GM19351 (cell line): Measurements from ENCODE around the gene CLECL1.
A peak's percentile ranks its signal among the peaks of the same experiment; 100 is the strongest.

Experiments used
- ATAC-seq: cut with Tn5 transposase; IDR thresholded peaks from one replicate; pipeline ENCODE4 v1.9.1; 2021; ENCODE audit warnings: mild to moderate bottlenecking, moderate library complexity; ENCODE audit not compliant: unreplicated experiment

Gene CLECL1

GRCh38 chr12:9732921-9733461 is at the start of gene CLECL1:
Gene CLECL1, minus strand, starts transcription at chr12:9733097.
- peak; percentile 46 for ATAC-seq

GRCh38 chr12:9781360-9781759 is 48.5 kb upstream of the CLECL1 start:
- ATAC-seq: no peak

GRCh38 chr12:9779209-9779608 is 46.3 kb upstream of the CLECL1 start:
- ATAC-seq: no peak

- no peak for ATAC-seq
Observed at GRCh38 chr12:9776781-9777180, 43.9 kb upstream of the CLECL1 start.

GRCh38 chr12:9773216-9773877 is 40.5 kb upstream of the CLECL1 start:
- no peak for ATAC-seq

GRCh38 chr12:9763025-9763424 is 30.1 kb upstream of the CLECL1 start:
- ATAC-seq: no peak

GRCh38 chr12:9762369-9762768 is 29.5 kb upstream of the CLECL1 start:
- no peak for ATAC-seq

GRCh38 chr12:9761419-9761781 is 28.5 kb upstream of the CLECL1 start:
- no peak for ATAC-seq

GRCh38 chr12:9760699-9761418 is 28.0 kb upstream of the CLECL1 start, which contains the start of gene CD69:
Gene CD69, minus strand, starts transcription at chr12:9760901. Its CDS starts 81 bp downstream, at chr12:9760820.
- ATAC-seq: peak; percentile 42

GRCh38 chr12:9760120-9760519 is 27.2 kb upstream of the CLECL1 start:
- no peak for ATAC-seq

GRCh38 chr12:9759694-9760093 is 26.8 kb upstream of the CLECL1 start:
- no peak for ATAC-seq

- ATAC-seq: no peak
Observed at GRCh38 chr12:9758119-9758518, 25.2 kb upstream of the CLECL1 start.

GRCh38 chr12:9757433-9758025 is 24.6 kb upstream of the CLECL1 start:
- no peak for ATAC-seq

- ATAC-seq: no peak
Observed at GRCh38 chr12:9756706-9757105, 23.8 kb upstream of the CLECL1 start.

GRCh38 chr12:9756170-9756569 is 23.3 kb upstream of the CLECL1 start:
- ATAC-seq: no peak

- ATAC-seq: no peak
Observed at GRCh38 chr12:9755567-9755966, 22.7 kb upstream of the CLECL1 start.

GRCh38 chr12:9755035-9755434 is 22.1 kb upstream of the CLECL1 start:
- no peak for ATAC-seq

- ATAC-seq: no peak
Observed at GRCh38 chr12:9754099-9754927, 21.4 kb upstream of the CLECL1 start.

- no peak for ATAC-seq
Observed at GRCh38 chr12:9753498-9753897, 20.6 kb upstream of the CLECL1 start.

GRCh38 chr12:9753073-9753472 is 20.2 kb upstream of the CLECL1 start:
- ATAC-seq: no peak
